WTC11 (cell line): ENCODE measurements around the gene ATG5. TPM values are rescaled to one million over a fixed set of nuclear protein-coding genes. Genes with fewer than 3 reads are reported as not detected.
"Not testable (repeated sequence)": the region's sequence is repeated elsewhere in the genome, so short reads cannot be mapped to it uniquely, and the experiment has no call there.

Source experiments
- ATAC-seq: fragments of 200-7000 bp; cut with Tn5 transposase; 2 replicates; pipeline ENCODE4 v1.10.0; 2021; ENCODE audit warnings: mild to moderate bottlenecking, moderate library complexity
- CTCF ChIA-PET: fragments of 300-600 bp; sonication (Branson Sonifier 250); formaldehyde crosslinking; loops from one replicate; lab custom pipeline; 2021; ENCODE audit warnings: antibody characterized with exemption; lab: Charles Lee
- POLR2A ChIA-PET: fragments of 350-600 bp; sonication (Branson Sonifier 250); formaldehyde crosslinking; loops from one replicate; lab custom pipeline; 2021; ENCODE audit warnings: antibody characterized with exemption; lab: Charles Lee
- DNase-seq: peaks from one replicate; pipeline ENCODE4 v3.0.0; 2021; ENCODE audit warnings: low spot score
- H3K27ac Mint-ChIP-seq: 2 replicates; pipeline ENCODE4 v1.8.0; 2021; ENCODE audit warnings: mixed read lengths
- H3K27me3 Mint-ChIP-seq: 2 replicates; pipeline ENCODE4 v1.8.0; 2021; ENCODE audit warnings: low read depth, mild to moderate bottlenecking, moderate library complexity, mixed read lengths
- H3K36me3 Mint-ChIP-seq: 2 replicates; pipeline ENCODE4 v1.8.0; 2021; ENCODE audit warnings: mixed read lengths
- H3K4me1 Mint-ChIP-seq: 2 replicates; pipeline ENCODE4 v1.8.0; 2022; ENCODE audit warnings: mixed read lengths
- H3K4me3 Mint-ChIP-seq: 2 replicates; pipeline ENCODE4 v1.8.0; 2021; ENCODE audit warnings: mild to moderate bottlenecking, moderate library complexity, mixed read lengths
- H3K9me3 Mint-ChIP-seq: 2 replicates; pipeline ENCODE4 v1.8.0; 2021; ENCODE audit warnings: mixed read lengths
- JAZF1 ChIP-seq: fragments of 250-450 bp; sonication (Bioruptor Pico); IDR thresholded peaks from 2 replicates; pipeline ENCODE4 v1.9.0; 2021; ENCODE audit warnings: moderate library complexity, mild to moderate bottlenecking, inconsistent platforms
- MYBL2 ChIP-seq: sonication (generic); formaldehyde crosslinking; IDR thresholded peaks from 2 replicates; pipeline ENCODE4 v1.8.1; 2023; ENCODE audit warnings: mild to moderate bottlenecking, moderate library complexity, missing genetic modification reagents
- NR1H2 ChIP-seq: sonication (generic); formaldehyde crosslinking; IDR thresholded peaks from 2 replicates; pipeline ENCODE4 v1.9.0; 2021; ENCODE audit warnings: mild to moderate bottlenecking, moderate library complexity, missing genetic modification reagents
- SMAD4 ChIP-seq: sonication (generic); formaldehyde crosslinking; IDR thresholded peaks from 2 replicates; pipeline ENCODE4 v1.8.0; 2022; ENCODE audit warnings: mild to moderate bottlenecking, missing genetic modification reagents
- TCF7 ChIP-seq: sonication (generic); formaldehyde crosslinking; IDR thresholded peaks from 2 replicates; pipeline ENCODE4 v1.8.0; 2022; ENCODE audit warnings: mild to moderate bottlenecking, low read depth, missing genetic modification reagents, moderate library complexity
- ZNF263 ChIP-seq: sonication (generic); formaldehyde crosslinking; IDR thresholded peaks from 2 replicates; pipeline ENCODE4 v1.8.1; 2022; ENCODE audit warnings: low read depth, mild to moderate bottlenecking, moderate library complexity, missing genetic modification reagents
- ZNF317 ChIP-seq: sonication (generic); formaldehyde crosslinking; IDR thresholded peaks from 2 replicates; pipeline ENCODE4 v1.8.1; 2023; ENCODE audit warnings: low read depth, mild to moderate bottlenecking, moderate library complexity, missing genetic modification reagents, borderline replicate concordance
- total RNA-seq: library from RNA; stranded (reverse); gene quantifications from 3 replicates; pipeline ENCODE4 v1.2.3, GENCODE V29; 2021
- TF ChIP-seq, protein P1 (sequence below): sonication (generic); formaldehyde crosslinking; IDR thresholded peaks from 2 replicates; pipeline ENCODE4 v1.8.0; 2022; ENCODE audit warnings: mild to moderate bottlenecking, missing genetic modification reagents
- TF ChIP-seq, protein P2 (sequence below): sonication (generic); formaldehyde crosslinking; IDR thresholded peaks from 2 replicates; pipeline ENCODE4 v1.8.1; 2022; ENCODE audit warnings: missing genetic modification reagents, borderline replicate concordance
- TF ChIP-seq, protein P3 (sequence below): sonication (generic); formaldehyde crosslinking; IDR thresholded peaks from 2 replicates; pipeline ENCODE4 v1.8.1; 2022; ENCODE audit warnings: mild to moderate bottlenecking, moderate library complexity, missing genetic modification reagents
- TF ChIP-seq, protein P4 (sequence below): fragments of 250-450 bp; sonication (Bioruptor Pico); IDR thresholded peaks from 2 replicates; pipeline ENCODE4 v1.9.0; 2021; ENCODE audit warnings: mild to moderate bottlenecking
- TF ChIP-seq, protein P5 (sequence below): sonication (generic); formaldehyde crosslinking; IDR thresholded peaks from 2 replicates; pipeline ENCODE4 v1.8.1; 2022; ENCODE audit warnings: low read depth, missing genetic modification reagents, borderline replicate concordance
- TF ChIP-seq, protein P6 (sequence below): fragments of 250-450 bp; sonication (Bioruptor Pico); IDR thresholded peaks from 2 replicates; pipeline ENCODE4 v1.9.0; 2021; ENCODE audit warnings: mild to moderate bottlenecking

Gene ATG5
- total RNA-seq, 1 experiment from 2014 or later = 32.6 TPM

DNA sequence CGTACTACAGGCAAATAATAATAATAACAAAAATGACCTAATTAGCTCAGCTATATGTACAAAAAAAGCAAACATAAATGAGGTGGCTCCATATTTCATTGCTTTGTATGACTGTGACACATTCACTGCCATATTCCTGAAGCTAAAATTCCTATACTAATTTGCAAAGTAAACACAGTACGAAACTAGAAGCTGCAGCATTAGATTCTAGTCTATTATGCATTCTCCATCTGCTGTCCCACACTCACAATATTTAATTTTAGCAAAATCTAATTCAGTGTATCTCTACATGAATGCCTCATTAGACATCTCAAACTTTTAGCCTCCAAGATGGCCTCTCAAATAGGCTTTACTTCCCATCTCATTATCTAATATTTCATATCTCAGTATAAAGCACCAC lies 55.1 kb downstream of the ATG5 start:
- DNase-seq (no peak), ATAC-seq (no peak)
- Mint-ChIP-seq H3K4me3 (no peak overlapping the region), H3K27ac (no peak overlapping the region), H3K9me3 (peaks cover 33% of the 10 kb centered on the region), H3K36me3 (peaks cover 33% of the 10 kb centered on the region), H3K4me1 (peaks cover 8% of the 10 kb centered on the region), H3K27me3 (no peaks in the 10 kb centered on the region)
- ChIA-PET CTCF (interaction anchor here (1.4 kb wide), 1 partner anchor 90 kb away, joined by 4 read pairs; the partner anchor contains the start of gene CRYBG1), POLR2A (no interaction called here)
- TF ChIP-seq, protein P1, sequence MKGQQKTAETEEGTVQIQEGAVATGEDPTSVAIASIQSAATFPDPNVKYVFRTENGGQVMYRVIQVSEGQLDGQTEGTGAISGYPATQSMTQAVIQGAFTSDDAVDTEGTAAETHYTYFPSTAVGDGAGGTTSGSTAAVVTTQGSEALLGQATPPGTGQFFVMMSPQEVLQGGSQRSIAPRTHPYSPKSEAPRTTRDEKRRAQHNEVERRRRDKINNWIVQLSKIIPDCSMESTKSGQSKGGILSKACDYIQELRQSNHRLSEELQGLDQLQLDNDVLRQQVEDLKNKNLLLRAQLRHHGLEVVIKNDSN (CRISPR knock-in tag) = no peak
- TF ChIP-seq MYBL2 (CRISPR knock-in tag) = no peak
- no peak for TF ChIP-seq NR1H2
- TF ChIP-seq JAZF1 (CRISPR knock-in tag) = no peak

DNA sequence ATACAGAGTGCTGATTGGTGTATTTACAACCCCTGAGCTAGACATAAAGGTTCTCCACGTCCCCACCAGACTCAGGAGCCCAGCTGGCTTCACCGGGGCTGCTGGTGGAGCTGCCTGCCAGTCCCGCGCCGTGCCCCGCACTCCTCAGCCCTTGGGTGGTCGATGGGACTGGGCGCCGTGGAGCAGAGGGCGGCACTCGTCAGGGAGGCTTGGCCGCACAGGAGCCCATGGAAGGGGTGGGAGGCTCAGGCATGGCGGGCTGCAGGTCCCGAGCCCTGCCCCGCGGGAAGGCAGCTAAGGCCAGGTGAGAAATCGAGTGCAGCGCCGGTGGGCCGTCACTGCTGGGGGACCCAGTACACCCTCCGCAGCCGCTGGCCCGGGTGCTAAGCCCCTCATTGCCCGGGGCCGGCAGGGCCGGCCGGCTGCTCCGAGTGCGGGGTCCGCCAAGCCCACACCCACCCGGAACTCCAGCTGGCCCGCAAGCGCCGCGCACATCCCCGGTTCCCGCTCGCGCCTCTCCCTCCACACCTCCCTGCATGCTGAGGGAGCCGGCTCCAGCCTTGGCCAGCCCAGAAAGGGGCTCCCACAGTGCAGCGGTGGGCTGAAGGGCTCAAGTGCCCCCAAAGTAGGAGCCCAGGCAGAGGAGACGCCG lies 56.2 kb downstream of the ATG5 start:
- CTCF ChIA-PET, H3K27me3 Mint-ChIP-seq, ATAC-seq, H3K27ac Mint-ChIP-seq, H3K4me3 Mint-ChIP-seq, H3K4me1 Mint-ChIP-seq, DNase-seq, POLR2A ChIA-PET: not testable (repeated sequence)
- peaks cover 43% of the 10 kb centered on the region for H3K36me3 Mint-ChIP-seq
- peaks cover 43% of the 10 kb centered on the region for H3K9me3 Mint-ChIP-seq

DNA sequence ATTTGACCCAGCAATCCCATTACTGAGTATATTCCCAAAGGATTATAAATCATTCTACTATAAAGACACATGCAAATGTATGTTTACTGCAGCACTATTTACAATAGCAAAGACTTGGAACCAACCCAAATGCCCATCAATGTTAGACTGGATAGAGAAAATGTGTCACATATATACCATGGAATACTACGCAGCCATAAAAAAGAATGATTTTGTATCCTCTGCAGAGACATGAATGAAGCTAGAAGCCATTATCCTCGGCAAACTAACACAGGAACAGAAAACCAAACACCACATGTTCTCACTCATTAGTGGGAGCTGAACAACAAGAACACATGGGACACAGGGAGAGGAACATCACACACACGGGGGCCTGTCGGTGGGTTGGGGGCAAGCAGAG lies 57.1 kb downstream of the ATG5 start:
- CTCF ChIA-PET = interaction anchor here (0.6 kb wide), 1 partner anchor 171 kb away, joined by 3 read pairs; no protein-coding TSS in a partner anchor
- Mint-ChIP-seq H3K36me3 (peaks cover 51% of the 10 kb centered on the region), H3K9me3 (peaks cover 49% of the 10 kb centered on the region)
- H3K27ac Mint-ChIP-seq, ATAC-seq, POLR2A ChIA-PET, H3K4me1 Mint-ChIP-seq, H3K27me3 Mint-ChIP-seq, H3K4me3 Mint-ChIP-seq, DNase-seq: not testable (repeated sequence)

DNA sequence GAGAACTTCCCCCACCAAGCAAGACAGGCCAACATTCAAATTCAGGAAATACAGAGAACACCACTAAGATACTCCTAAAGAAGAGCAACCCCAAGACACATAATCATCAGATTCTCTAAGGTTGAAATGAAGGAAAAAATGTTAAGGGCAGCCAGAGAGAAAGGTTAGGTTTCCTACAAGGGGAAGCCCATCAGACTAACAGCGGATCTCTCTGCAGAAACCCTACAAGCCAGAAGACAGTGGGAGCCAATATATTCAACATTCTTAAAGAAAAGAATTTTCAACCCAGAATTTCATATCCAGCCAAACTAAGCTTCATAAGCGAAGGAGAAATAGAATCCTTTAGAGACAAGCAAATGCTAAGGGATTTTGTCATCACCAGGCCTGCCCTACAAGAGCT lies 61.1 kb downstream of the ATG5 start:
- Mint-ChIP-seq H3K9me3 (peaks cover 49% of the 10 kb centered on the region), H3K36me3 (peaks cover 52% of the 10 kb centered on the region)
- H3K4me1 Mint-ChIP-seq, H3K4me3 Mint-ChIP-seq, ATAC-seq, DNase-seq, H3K27me3 Mint-ChIP-seq, POLR2A ChIA-PET, H3K27ac Mint-ChIP-seq, CTCF ChIA-PET: not testable (repeated sequence)
- TF ChIP-seq ZNF317 (CRISPR knock-in tag) = peak; percentile 82; the same call in 1 of the 2 replicates

DNA sequence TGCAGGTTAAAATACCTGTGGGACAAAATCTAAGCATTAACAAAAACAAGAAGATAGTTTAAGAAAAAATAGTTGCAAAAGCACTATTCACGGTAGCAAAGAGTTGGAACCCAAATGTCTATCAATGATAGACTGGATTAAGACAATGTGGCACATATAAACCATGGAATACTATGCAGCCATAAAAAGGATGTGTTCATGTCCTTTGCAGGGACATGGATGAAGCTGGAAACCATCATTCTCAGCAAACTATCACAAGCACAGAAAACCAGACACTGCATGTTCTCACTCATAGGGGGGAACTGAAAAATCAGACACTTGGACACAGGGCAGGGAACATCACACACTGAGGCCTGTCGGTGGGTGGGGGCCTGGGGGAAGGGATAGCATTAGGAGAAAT lies 65.8 kb downstream of the ATG5 start:
- H3K4me3 Mint-ChIP-seq, H3K27me3 Mint-ChIP-seq, H3K9me3 Mint-ChIP-seq, H3K4me1 Mint-ChIP-seq, H3K27ac Mint-ChIP-seq, DNase-seq, CTCF ChIA-PET, ATAC-seq, POLR2A ChIA-PET: not testable (repeated sequence)
- peaks cover 13% of the 10 kb centered on the region for H3K36me3 Mint-ChIP-seq

DNA sequence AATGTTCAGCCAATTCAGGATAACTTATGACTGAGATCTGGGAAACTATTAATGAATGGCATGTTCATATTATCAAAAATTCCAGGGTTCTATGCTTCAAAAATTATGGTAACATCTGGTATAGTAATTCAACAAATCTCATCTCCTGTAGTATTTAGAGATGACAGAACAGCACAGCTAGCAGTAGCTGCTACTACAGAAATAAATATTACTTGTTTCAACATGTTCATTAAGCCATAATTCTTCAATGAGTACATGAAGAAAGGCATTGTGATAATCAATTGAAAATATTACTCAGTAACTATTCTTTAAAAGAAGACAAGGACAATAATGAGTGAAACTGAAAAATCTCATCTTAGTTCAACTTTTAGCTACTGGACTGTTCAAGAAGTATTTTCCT lies 66.8 kb downstream of the ATG5 start:
- H3K9me3 Mint-ChIP-seq = no peaks in the 10 kb centered on the region
- H3K4me1 Mint-ChIP-seq = 0 out of 2 replicates have a peak, but pooled peaks cover 4% of the 10 kb centered on the region
- no peaks in the 10 kb centered on the region for H3K27me3 Mint-ChIP-seq
- H3K4me3 Mint-ChIP-seq = no peak overlapping the region
- H3K36me3 Mint-ChIP-seq = 0 out of 2 replicates have a peak, but pooled peaks cover 2% of the 10 kb centered on the region
- CTCF ChIA-PET = no interaction called here
- H3K27ac Mint-ChIP-seq = no peak overlapping the region
- POLR2A ChIA-PET = no interaction called here
- no peak for ATAC-seq
- DNase-seq = no peak
- TF ChIP-seq, protein P2, sequence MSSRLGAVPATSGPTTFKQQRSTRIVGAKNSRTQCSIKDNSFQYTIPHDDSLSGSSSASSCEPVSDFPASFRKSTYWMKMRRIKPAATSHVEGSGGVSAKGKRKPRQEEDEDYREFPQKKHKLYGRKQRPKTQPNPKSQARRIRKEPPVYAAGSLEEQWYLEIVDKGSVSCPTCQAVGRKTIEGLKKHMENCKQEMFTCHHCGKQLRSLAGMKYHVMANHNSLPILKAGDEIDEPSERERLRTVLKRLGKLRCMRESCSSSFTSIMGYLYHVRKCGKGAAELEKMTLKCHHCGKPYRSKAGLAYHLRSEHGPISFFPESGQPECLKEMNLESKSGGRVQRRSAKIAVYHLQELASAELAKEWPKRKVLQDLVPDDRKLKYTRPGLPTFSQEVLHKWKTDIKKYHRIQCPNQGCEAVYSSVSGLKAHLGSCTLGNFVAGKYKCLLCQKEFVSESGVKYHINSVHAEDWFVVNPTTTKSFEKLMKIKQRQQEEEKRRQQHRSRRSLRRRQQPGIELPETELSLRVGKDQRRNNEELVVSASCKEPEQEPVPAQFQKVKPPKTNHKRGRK (CRISPR knock-in tag) = no peak
- TF ChIP-seq, protein P3, sequence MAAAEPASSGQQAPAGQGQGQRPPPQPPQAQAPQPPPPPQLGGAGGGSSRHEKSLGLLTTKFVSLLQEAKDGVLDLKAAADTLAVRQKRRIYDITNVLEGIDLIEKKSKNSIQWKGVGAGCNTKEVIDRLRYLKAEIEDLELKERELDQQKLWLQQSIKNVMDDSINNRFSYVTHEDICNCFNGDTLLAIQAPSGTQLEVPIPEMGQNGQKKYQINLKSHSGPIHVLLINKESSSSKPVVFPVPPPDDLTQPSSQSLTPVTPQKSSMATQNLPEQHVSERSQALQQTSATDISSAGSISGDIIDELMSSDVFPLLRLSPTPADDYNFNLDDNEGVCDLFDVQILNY (CRISPR knock-in tag) = no peak
- TF ChIP-seq, protein P4, sequence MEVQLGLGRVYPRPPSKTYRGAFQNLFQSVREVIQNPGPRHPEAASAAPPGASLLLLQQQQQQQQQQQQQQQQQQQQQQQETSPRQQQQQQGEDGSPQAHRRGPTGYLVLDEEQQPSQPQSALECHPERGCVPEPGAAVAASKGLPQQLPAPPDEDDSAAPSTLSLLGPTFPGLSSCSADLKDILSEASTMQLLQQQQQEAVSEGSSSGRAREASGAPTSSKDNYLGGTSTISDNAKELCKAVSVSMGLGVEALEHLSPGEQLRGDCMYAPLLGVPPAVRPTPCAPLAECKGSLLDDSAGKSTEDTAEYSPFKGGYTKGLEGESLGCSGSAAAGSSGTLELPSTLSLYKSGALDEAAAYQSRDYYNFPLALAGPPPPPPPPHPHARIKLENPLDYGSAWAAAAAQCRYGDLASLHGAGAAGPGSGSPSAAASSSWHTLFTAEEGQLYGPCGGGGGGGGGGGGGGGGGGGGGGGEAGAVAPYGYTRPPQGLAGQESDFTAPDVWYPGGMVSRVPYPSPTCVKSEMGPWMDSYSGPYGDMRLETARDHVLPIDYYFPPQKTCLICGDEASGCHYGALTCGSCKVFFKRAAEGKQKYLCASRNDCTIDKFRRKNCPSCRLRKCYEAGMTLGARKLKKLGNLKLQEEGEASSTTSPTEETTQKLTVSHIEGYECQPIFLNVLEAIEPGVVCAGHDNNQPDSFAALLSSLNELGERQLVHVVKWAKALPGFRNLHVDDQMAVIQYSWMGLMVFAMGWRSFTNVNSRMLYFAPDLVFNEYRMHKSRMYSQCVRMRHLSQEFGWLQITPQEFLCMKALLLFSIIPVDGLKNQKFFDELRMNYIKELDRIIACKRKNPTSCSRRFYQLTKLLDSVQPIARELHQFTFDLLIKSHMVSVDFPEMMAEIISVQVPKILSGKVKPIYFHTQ (CRISPR knock-in tag) = no peak
- no peak for TF ChIP-seq TCF7 (CRISPR knock-in tag)
- TF ChIP-seq ZNF263 (CRISPR knock-in tag) = no peak
- TF ChIP-seq, protein P5, sequence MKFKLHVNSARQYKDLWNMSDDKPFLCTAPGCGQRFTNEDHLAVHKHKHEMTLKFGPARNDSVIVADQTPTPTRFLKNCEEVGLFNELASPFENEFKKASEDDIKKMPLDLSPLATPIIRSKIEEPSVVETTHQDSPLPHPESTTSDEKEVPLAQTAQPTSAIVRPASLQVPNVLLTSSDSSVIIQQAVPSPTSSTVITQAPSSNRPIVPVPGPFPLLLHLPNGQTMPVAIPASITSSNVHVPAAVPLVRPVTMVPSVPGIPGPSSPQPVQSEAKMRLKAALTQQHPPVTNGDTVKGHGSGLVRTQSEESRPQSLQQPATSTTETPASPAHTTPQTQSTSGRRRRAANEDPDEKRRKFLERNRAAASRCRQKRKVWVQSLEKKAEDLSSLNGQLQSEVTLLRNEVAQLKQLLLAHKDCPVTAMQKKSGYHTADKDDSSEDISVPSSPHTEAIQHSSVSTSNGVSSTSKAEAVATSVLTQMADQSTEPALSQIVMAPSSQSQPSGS (CRISPR knock-in tag) = no peak
- no peak for TF ChIP-seq SMAD4 (CRISPR knock-in tag)
- TF ChIP-seq, protein P6, sequence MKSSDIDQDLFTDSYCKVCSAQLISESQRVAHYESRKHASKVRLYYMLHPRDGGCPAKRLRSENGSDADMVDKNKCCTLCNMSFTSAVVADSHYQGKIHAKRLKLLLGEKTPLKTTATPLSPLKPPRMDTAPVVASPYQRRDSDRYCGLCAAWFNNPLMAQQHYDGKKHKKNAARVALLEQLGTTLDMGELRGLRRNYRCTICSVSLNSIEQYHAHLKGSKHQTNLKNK (CRISPR knock-in tag) = no peak
- no peak for TF ChIP-seq ZNF317 (CRISPR knock-in tag)
